CD4-positive, alpha-beta memory T cell (primary cell): Measurements from ENCODE around the gene GRB14. TPM values are rescaled to one million over a fixed set of nuclear protein-coding genes. Genes with fewer than 3 reads are reported as not detected.

Experiments
- CTCF ChIA-PET: fragments of 350-600 bp; sonication (Branson Sonifier 250); formaldehyde crosslinking; loops from one replicate; lab custom pipeline; 2021; ENCODE audit warnings: inconsistent platforms; ENCODE audit not compliant: partially characterized antibody; lab: Charles Lee
- POLR2A ChIA-PET: fragments of 350-600 bp; sonication (Branson Sonifier 250); formaldehyde crosslinking; loops from one replicate; lab custom pipeline; 2021; ENCODE audit not compliant: partially characterized antibody; lab: Charles Lee
- DNase-seq, 5 donors: peaks; one replicate each; pipeline versions ENCODE4 v3.0.0 to v3.0.0-alpha.2; 2020 to 2022; ENCODE audit warnings: mixed read lengths in 1 of 5
- H3K27ac ChIP-seq: one replicate; pipeline ENCODE4 v1.7.0; 2013; ENCODE audit warnings: low read depth, low read length
- H3K27me3 ChIP-seq: 2 replicates; pipeline ENCODE4 v1.7.0; 2013; ENCODE audit warnings: mild to moderate bottlenecking, low read length, moderate library complexity; ENCODE audit not compliant: insufficient read depth
- H3K36me3 ChIP-seq: 2 replicates; pipeline ENCODE4 v1.7.0; 2013; ENCODE audit warnings: mild to moderate bottlenecking, low read length, moderate library complexity; ENCODE audit not compliant: insufficient read depth
- H3K4me1 ChIP-seq: 2 replicates; pipeline ENCODE4 v1.7.0; 2013; ENCODE audit warnings: mild to moderate bottlenecking, low read length, moderate library complexity; ENCODE audit not compliant: insufficient read depth
- H3K4me3 ChIP-seq, 2 donors: one replicate each; pipeline ENCODE4 v1.7.0; 2013; ENCODE audit warnings: low read length in 2 of 2, mild to moderate bottlenecking in 1 of 2
- H3K9me3 ChIP-seq, 2 donors: one replicate each; pipeline ENCODE4 v1.7.0; 2013; ENCODE audit warnings: low read length in 2 of 2, control low read depth in 1 of 2; ENCODE audit not compliant: control insufficient read depth in 1 of 2
- H3K27ac Mint-ChIP-seq, 7 donors: one replicate each; pipeline ENCODE4 v1.8.0; 2020 to 2021; ENCODE audit warnings: mixed read lengths in 7 of 7, mild to moderate bottlenecking in 6 of 7, inconsistent platforms in 3 of 7, moderate library complexity in 3 of 7
- H3K27me3 Mint-ChIP-seq, 2 donors: one replicate each; pipeline ENCODE4 v1.8.0; 2020 to 2021; ENCODE audit warnings: mixed read lengths in 2 of 2
- H3K36me3 Mint-ChIP-seq, 2 donors: one replicate each; pipeline ENCODE4 v1.8.0; 2020 to 2021; ENCODE audit warnings: mixed read lengths in 2 of 2, inconsistent platforms in 1 of 2, mild to moderate bottlenecking in 1 of 2
- H3K4me1 Mint-ChIP-seq, 4 donors: one replicate each; pipeline ENCODE4 v1.8.0; 2020 to 2021; ENCODE audit warnings: mixed read lengths in 4 of 4, mild to moderate bottlenecking in 1 of 4
- H3K4me3 Mint-ChIP-seq, 8 donors: one replicate each; pipeline ENCODE4 v1.8.0; 2020 to 2021; ENCODE audit warnings: mixed read lengths in 8 of 8, mild to moderate bottlenecking in 7 of 8, moderate library complexity in 6 of 8, inconsistent platforms in 3 of 8
- H3K9me3 Mint-ChIP-seq, 8 donors: one replicate each; pipeline ENCODE4 v1.8.0; 2020 to 2021; ENCODE audit warnings: mixed read lengths in 8 of 8, mild to moderate bottlenecking in 5 of 8, inconsistent platforms in 3 of 8, moderate library complexity in 1 of 8
- intact Hi-C: fragments of 100-400 bp; cut with micrococcal nuclease; formaldehyde crosslinking; loops from one replicate; pipeline ENCODE4 v1.15.1; 2023
- polyA plus RNA-seq, 2 donors: library from polyadenylated mRNA; unstranded; fragments of 300-500 nt; fragmentation: Illumina TruSeq; gene quantifications; one replicate each; pipeline ENCODE4 v1.2.3, GENCODE V29; 2021
- total RNA-seq, 2 experiments: library from RNA; stranded (reverse); gene quantifications; one replicate each; pipeline ENCODE4 v1.2.3, GENCODE V29; 2021

The GRB14 gene
- total and polyA plus RNA-seq, 4 experiments from 2014 or later, result not detected

DNA sequence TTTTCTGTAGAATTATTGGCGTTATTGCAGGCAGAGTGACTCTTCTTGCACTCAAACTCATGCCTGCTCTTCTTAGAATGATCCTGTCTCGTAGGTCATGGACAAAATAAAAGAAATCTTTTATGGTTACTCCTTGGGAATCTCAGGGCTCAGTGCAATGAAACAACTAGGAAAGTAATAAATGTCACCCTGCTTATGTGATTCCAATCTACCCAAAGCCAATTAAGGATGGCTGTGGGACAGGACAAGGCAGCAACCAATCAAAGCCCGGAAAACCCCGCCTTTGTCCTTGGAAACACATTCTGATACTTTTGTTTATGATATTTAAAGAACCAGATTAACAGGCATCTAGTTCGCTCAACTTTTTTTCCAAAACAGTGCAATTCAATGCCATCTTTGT is 53.0 kb downstream of the GRB14 start:
- CTCF ChIA-PET, result no interaction called here
- Histone ChIP-seq H3K27ac (no peak overlapping the region), H3K36me3 (no peaks in the 10 kb centered on the region), H3K27me3 (no peaks in the 10 kb centered on the region), H3K4me1 (no peaks in the 10 kb centered on the region), H3K9me3 (no peaks in the 10 kb centered on the region), H3K4me3 (no peak overlapping the region)
- no peaks in the 10 kb centered on the region for H3K9me3 Mint-ChIP-seq
- no peak for DNase-seq
- intact Hi-C loops, result no loop called here
- POLR2A ChIA-PET, result no interaction called here
- no peaks in the 10 kb centered on the region for H3K36me3 Mint-ChIP-seq
- no peaks in the 10 kb centered on the region for H3K27me3 Mint-ChIP-seq
- no peaks in the 10 kb centered on the region for H3K4me1 Mint-ChIP-seq
- H3K27ac Mint-ChIP-seq, result no peak overlapping the region
- no peak overlapping the region for H3K4me3 Mint-ChIP-seq

DNA sequence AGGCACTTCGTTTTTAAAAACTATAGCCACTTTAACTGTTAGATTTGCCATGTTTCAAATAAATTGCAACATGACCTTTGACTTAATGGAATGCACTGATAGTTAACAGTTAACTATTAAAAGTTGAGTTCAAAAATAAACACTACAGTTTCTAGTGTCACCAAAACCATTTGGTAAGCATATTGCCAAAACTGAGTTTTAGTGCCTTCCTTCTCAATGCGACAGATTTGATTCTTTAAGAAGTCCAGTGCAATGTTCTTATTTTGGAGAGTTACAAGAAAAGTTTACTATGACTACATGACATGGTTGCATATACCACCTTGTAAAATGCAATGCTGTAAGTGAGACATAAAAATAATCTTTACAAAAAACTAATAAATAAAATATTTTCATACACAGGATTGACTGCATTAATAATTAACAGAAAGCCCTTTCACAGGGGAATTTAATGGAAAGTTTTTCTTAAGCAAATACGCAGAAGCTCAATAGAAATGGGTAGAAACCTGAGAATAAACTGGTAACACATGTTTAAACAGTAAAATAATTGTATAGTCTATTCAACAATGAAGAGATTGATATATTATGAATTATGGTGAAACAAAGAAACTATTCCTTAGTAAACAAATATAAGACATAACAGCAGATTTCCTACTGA is 53.8 kb downstream of the GRB14 start:
- H3K36me3 Mint-ChIP-seq, result no peaks in the 10 kb centered on the region
- intact Hi-C loops, result no loop called here
- H3K4me3 Mint-ChIP-seq, result no peak overlapping the region
- no peaks in the 10 kb centered on the region for H3K36me3 ChIP-seq
- no peaks in the 10 kb centered on the region for H3K4me1 ChIP-seq
- CTCF ChIA-PET, result no interaction called here
- no peaks in the 10 kb centered on the region for H3K4me1 Mint-ChIP-seq
- POLR2A ChIA-PET, result no interaction called here
- DNase-seq, result no peak
- H3K27ac ChIP-seq, result no peak overlapping the region
- H3K9me3 Mint-ChIP-seq, result no peaks in the 10 kb centered on the region
- H3K27ac Mint-ChIP-seq, result no peak overlapping the region
- no peaks in the 10 kb centered on the region for H3K9me3 ChIP-seq
- no peaks in the 10 kb centered on the region for H3K27me3 Mint-ChIP-seq
- H3K4me3 ChIP-seq, result no peak overlapping the region
- no peaks in the 10 kb centered on the region for H3K27me3 ChIP-seq

DNA sequence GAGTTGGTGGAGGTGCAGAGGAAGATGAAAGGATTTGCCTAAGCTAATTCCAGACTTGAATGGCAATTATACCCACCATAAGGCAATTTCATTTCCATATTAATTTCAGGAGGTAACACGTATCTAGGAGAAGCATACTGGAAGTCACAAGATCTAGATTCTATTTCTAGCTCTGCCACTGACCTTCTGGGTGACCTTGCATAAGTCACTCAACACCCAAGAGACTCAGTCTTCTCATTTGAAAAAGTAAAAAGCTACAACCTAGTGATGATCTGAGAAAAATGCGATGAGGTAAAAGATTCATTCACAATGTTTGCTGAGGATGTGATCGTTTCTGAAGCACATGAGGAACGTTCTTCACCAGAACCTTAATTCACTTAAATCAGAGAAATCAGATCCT is 55.9 kb downstream of the GRB14 start:
- no peak overlapping the region for H3K4me3 Mint-ChIP-seq
- Histone ChIP-seq H3K4me1 (no peaks in the 10 kb centered on the region), H3K36me3 (no peaks in the 10 kb centered on the region), H3K27me3 (no peaks in the 10 kb centered on the region), H3K9me3 (no peaks in the 10 kb centered on the region), H3K27ac (no peak overlapping the region), H3K4me3 (no peak overlapping the region)
- ChIA-PET CTCF (no interaction called here), POLR2A (no interaction called here)
- H3K27ac Mint-ChIP-seq, result no peak overlapping the region
- no peaks in the 10 kb centered on the region for H3K9me3 Mint-ChIP-seq
- DNase-seq, result no peak
- no peaks in the 10 kb centered on the region for H3K36me3 Mint-ChIP-seq
- intact Hi-C loops, result no loop called here
- H3K4me1 Mint-ChIP-seq, result no peaks in the 10 kb centered on the region
- no peaks in the 10 kb centered on the region for H3K27me3 Mint-ChIP-seq

DNA sequence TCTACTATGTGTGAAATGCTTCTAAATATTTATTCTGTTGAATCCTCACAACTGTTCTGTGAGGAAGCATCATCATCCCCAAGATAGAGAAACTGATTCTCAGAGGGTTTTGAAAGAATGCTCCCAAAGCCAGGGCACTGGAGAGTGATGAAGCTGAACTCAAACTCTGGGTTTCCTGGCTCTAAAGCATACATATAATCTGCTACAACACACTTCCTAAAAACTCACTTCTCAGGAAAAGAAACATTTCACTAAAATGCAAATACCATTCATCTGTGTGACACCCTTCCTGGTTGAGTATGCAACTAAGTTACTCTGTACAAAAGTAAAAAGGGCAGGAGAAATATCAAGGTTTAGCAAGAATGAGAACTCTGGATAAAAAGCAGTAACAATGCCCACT is 58.6 kb downstream of the GRB14 start:
- Histone ChIP-seq H3K4me3 (no peak overlapping the region), H3K27me3 (no peaks in the 10 kb centered on the region), H3K4me1 (no peaks in the 10 kb centered on the region), H3K36me3 (no peaks in the 10 kb centered on the region), H3K27ac (no peak overlapping the region), H3K9me3 (no peaks in the 10 kb centered on the region)
- no peaks in the 10 kb centered on the region for H3K36me3 Mint-ChIP-seq
- no peak overlapping the region for H3K4me3 Mint-ChIP-seq
- DNase-seq, result no peak
- peaks cover 0 to 3% (median 0%) of the 10 kb centered on the region in 8 donors for H3K9me3 Mint-ChIP-seq
- H3K27ac Mint-ChIP-seq, result no peak overlapping the region
- ChIA-PET CTCF (no interaction called here), POLR2A (no interaction called here)
- no peaks in the 10 kb centered on the region for H3K4me1 Mint-ChIP-seq
- no peaks in the 10 kb centered on the region for H3K27me3 Mint-ChIP-seq
- intact Hi-C loops, result no loop called here

DNA sequence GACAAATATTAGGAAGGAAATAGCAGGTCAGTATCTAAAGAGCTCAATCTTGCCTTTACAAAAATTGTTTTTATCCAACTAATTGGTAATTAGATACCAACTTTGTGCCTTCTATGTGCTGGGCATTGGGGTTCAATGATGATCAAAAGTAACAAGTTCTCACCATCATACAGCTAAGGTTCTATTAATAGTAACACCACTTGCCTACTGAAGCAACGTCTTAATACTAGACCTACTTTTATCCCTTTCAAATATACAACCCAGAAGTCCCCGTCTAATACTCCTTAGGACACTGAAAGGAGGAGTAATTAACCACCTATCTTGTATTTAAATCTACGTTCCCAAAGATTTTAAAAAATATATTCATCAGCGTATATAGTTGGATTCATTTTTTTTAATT is 59.3 kb downstream of the GRB14 start:
- intact Hi-C loops, result no loop called here
- no peak overlapping the region for H3K4me3 ChIP-seq
- no peak for DNase-seq
- H3K4me1 ChIP-seq, result no peaks in the 10 kb centered on the region
- no peaks in the 10 kb centered on the region for H3K27me3 ChIP-seq
- peaks cover 0 to 3% (median 0%) of the 10 kb centered on the region in 8 donors for H3K9me3 Mint-ChIP-seq
- no peaks in the 10 kb centered on the region for H3K36me3 Mint-ChIP-seq
- H3K27me3 Mint-ChIP-seq, result no peaks in the 10 kb centered on the region
- no peak overlapping the region for H3K27ac ChIP-seq
- no peak overlapping the region for H3K27ac Mint-ChIP-seq
- H3K36me3 ChIP-seq, result no peaks in the 10 kb centered on the region
- H3K9me3 ChIP-seq, result no peaks in the 10 kb centered on the region
- H3K4me1 Mint-ChIP-seq, result no peaks in the 10 kb centered on the region
- ChIA-PET POLR2A (no interaction called here), CTCF (no interaction called here)
- H3K4me3 Mint-ChIP-seq, result no peak overlapping the region

DNA sequence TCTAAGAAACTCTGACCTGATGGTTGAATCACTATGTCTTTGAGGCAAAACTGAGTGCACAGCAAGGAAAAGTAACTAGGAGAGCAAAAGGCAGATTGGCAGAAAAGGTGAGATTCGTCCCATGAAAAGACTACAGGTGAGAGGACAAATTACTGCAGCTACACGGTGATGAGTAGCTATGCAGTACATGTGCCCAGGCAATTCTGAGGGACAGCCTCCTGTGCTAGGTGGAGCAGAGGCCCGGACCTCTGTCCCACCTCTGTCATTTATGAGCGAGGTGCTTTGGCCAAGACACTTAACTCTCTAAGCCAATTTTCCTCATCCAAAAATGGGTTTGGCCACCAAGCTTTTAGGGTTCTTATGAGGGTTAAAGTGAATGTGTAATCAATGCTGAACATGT is 59.9 kb downstream of the GRB14 start:
- H3K27ac Mint-ChIP-seq, result no peak overlapping the region
- H3K27me3 ChIP-seq, result no peaks in the 10 kb centered on the region
- H3K4me1 Mint-ChIP-seq, result no peaks in the 10 kb centered on the region
- no peaks in the 10 kb centered on the region for H3K27me3 Mint-ChIP-seq
- H3K4me3 ChIP-seq, result no peak overlapping the region
- peaks cover 0 to 3% (median 0%) of the 10 kb centered on the region in 8 donors for H3K9me3 Mint-ChIP-seq
- no peak for DNase-seq
- no peak overlapping the region for H3K27ac ChIP-seq
- H3K4me3 Mint-ChIP-seq, result no peak overlapping the region
- no peaks in the 10 kb centered on the region for H3K36me3 Mint-ChIP-seq
- intact Hi-C loops, result no loop called here
- H3K9me3 ChIP-seq, result no peaks in the 10 kb centered on the region
- no peaks in the 10 kb centered on the region for H3K4me1 ChIP-seq
- H3K36me3 ChIP-seq, result no peaks in the 10 kb centered on the region
- ChIA-PET CTCF (no interaction called here), POLR2A (no interaction called here)

DNA sequence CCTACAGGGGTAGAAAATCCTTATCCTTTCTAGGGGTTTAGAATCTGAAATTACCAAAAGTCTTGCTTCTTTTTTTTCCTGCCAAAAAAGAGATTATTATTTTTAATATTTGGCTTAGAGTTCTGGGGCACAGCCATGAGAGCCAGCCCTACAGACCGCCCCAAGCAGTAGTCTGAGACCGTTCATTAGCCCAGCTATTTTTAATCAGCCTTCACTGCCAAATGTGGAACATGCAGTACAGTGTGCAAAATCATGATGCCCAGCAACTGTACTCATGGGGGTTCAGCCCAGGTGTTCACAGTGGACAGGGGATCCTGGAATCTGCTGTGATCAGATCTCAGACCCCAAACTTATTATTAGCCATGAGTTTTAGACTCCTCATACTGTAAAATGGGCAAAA is 60.4 kb downstream of the GRB14 start:
- Histone ChIP-seq H3K27ac (no peak overlapping the region), H3K36me3 (no peaks in the 10 kb centered on the region), H3K9me3 (no peaks in the 10 kb centered on the region), H3K4me1 (no peaks in the 10 kb centered on the region), H3K27me3 (no peaks in the 10 kb centered on the region), H3K4me3 (no peak overlapping the region)
- Mint-ChIP-seq H3K4me3 (no peak overlapping the region), H3K4me1 (no peaks in the 10 kb centered on the region), H3K27ac (no peak overlapping the region), H3K27me3 (no peaks in the 10 kb centered on the region), H3K36me3 (no peaks in the 10 kb centered on the region), H3K9me3 (peaks cover 0 to 3% (median 0%) of the 10 kb centered on the region in 8 donors)
- no peak for DNase-seq
- CTCF ChIA-PET, result no interaction called here
- POLR2A ChIA-PET, result no interaction called here
- intact Hi-C loops, result no loop called here
